ENCODE measurements around the gene AHRR. TPM values are rescaled to one million over a fixed set of nuclear protein-coding genes. Genes with fewer than 3 reads are reported as not detected.
A peak's percentile ranks its signal among the peaks of the same experiment; 100 is the strongest.

The AHRR gene
- total and polyA plus RNA-seq, 9 of the 15 experiments (the other 6 are each of a cell fraction or from before 2014, with no cell fraction given) = 0.06 to 1.6 (median 0.75) TPM; not detected in 1

- no peak for TF ChIP-seq ZBTB2 (IDR thresholded peaks at IDR 0.05)
These were observed 11.0 kb upstream of the AHRR start (continued) for GRCh38 chr5:310516-310915.

GRCh38 chr5:310941-311434 is 10.5 kb upstream of the AHRR start:
- ATAC-seq = no peak
- 88% methylated on average over 16 of the region's 16 CpGs for WGBS (ENCODE audit: insufficient coverage, low coverage, missing lambda C conversion rate)
- Histone ChIP-seq H3K4me1 (replicated peaks in 1 of 2; ENCODE audit: control insufficient read depth in 2 of 2, insufficient read depth in 2 of 2, low read length in 2 of 2) (peaks cover 0 to 8% of the 10 kb centered on the region in 2 experiments; a peak in 1 of 5 replicates), H3K4me3 (no peak overlapping the region), H3K9me3 (replicated peaks; ENCODE audit: control insufficient read depth, insufficient read depth, low read depth, low read length) (no peaks in the 10 kb centered on the region), H3K36me3 (ENCODE audit: control insufficient read depth, insufficient read depth, low read length) (peaks cover 84% of the 10 kb centered on the region; the same call in 2 of the 3 replicates), H3K9me1 (ENCODE audit: control insufficient read depth, insufficient read depth, low read length) (no peaks in the 10 kb centered on the region), H3K79me2 (ENCODE audit: control insufficient read depth, insufficient read depth, low read length) (peaks cover 3% of the 10 kb centered on the region; the same call in 2 of the 3 replicates), H3K27me3 (ENCODE audit: control insufficient read depth in 2 of 2, insufficient read depth in 2 of 2, low read length in 2 of 2) (no peaks in the 10 kb centered on the region), H3K27ac (ENCODE audit: extremely low read depth, low read depth, low read length) (no peak overlapping the region), H3K4me2 (ENCODE audit: insufficient read depth, low read length) (no peak overlapping the region), H3K9ac (ENCODE audit: insufficient read depth in 1 of 2, low read depth in 2 of 2, low read length in 2 of 2) (0 out of 4 replicates have a peak overlapping the region, but pooled peaks of 1 of the 2 experiments have one; percentile 29), H4K20me1 (replicated peaks; ENCODE audit: control insufficient read depth, insufficient read depth, low read length) (peaks cover 20% of the 10 kb centered on the region), H2AFZ (ENCODE audit: low read depth, low read length) (no peak overlapping the region)
- in situ Hi-C loops (cut with MboI) = loop anchor here (5.0 kb wide), 1 partner anchor 121 kb away; no protein-coding TSS in a partner anchor
- BruUV-seq (replicated peaks) = no TSS peak
- TF ChIP-seq CEBPG (CRISPR knock-in tag; IDR thresholded peaks at IDR 0.05) (0 out of 2 replicates have a peak, but pooled peaks have one; percentile 12), CEBPG (tag; conservative IDR thresholded peaks at IDR 0.05 in 1 of 2, IDR thresholded peaks at IDR 0.05 in 1 of 2) (no peak), TRIM24 (IDR thresholded peaks at IDR 0.05) (no peak)
- FAIRE-seq = no peak
- ChIA-PET POLR2A (interaction anchor here (0.6 kb wide), 2 partner anchors 34 to 132 kb away, joined by 3 read pairs; partner anchors contain the start of gene EXOC3), CTCF (ENCODE audit: low intra/inter-chr PET ratio) (interaction anchor here (0.6 kb wide), 1 partner anchor 1097 kb away, joined by 3 read pairs; no protein-coding TSS in a partner anchor)
- no peak for DNase-seq (ENCODE audit: extremely low read depth in 1 of 4, low spot score in 3 of 4)
- intact Hi-C loops (cut with micrococcal nuclease) = no loop called here
